K562 (cell line): ENCODE data around the gene ITGA1. TPM values are rescaled to one million over a fixed set of nuclear protein-coding genes. Genes with fewer than 3 reads are reported as not detected.

Experiments
- ATAC-seq: fragments of 200-7000 bp; cut with Tn5 transposase; 3 replicates; pipeline ENCODE4 v1.9.1; 2020; ENCODE audit warnings: moderate library complexity
- BruUV-seq: library from RNA; stranded (reverse); fragments of 400-500 nt; replicated peaks from 2 replicates; lab custom pipeline; 2021; lab: Mats Ljungman, UMichigan
- CTCF ChIA-PET: fragments of 300-600 bp; formaldehyde crosslinking; extraction: SDS; loops from one replicate; lab custom pipeline; 2021; ENCODE audit warnings: low intra/inter-chr PET ratio; lab: Yijun Ruan, JAX
- POLR2A ChIA-PET: fragments of 300-600, 350-650 bp; sonication (Branson Sonifier 250); formaldehyde crosslinking; extraction: SDS; loops from one replicate; lab custom pipeline; 2021; ENCODE audit warnings: antibody characterized with exemption, inconsistent platforms; lab: Yijun Ruan, JAX
- DNase-seq, 4 experiments: peaks; one replicate each; pipeline versions ENCODE4 v3.0.0 to v3.0.0-alpha.2; 2011 to 2018; ENCODE audit warnings: low spot score in 3 of 4, mixed read lengths in 3 of 4; ENCODE audit errors: extremely low read depth in 1 of 4
- FAIRE-seq: peaks from 2 replicates; lab custom pipeline; 2011; peaks lifted over from hg19 to GRCh38; lab: Jason Lieb, UNC
- H2AFZ ChIP-seq: 2 replicates; pipeline ENCODE4 v1.6.0; 2011; ENCODE audit warnings: low read depth, low read length, control low read depth, inconsistent platforms
- H3K27ac ChIP-seq: fragments of 200-600 bp; 3 replicates; pipeline ENCODE4 v1.8.0; 2011; ENCODE audit warnings: low read depth, mild to moderate bottlenecking, control low read depth, inconsistent platforms, low read length, moderate library complexity, mixed read lengths; ENCODE audit errors: extremely low read depth
- H3K27me3 ChIP-seq, 2 experiments: fragments of 300-600 bp in 1 of 2; 2 replicates in 1 of 2; 3 replicates in 1 of 2; pipeline versions ENCODE4 v1.6.0 to v1.8.0; 2011; ENCODE audit warnings: inconsistent platforms in 2 of 2, low read length in 2 of 2, mild to moderate bottlenecking in 1 of 2, mixed read lengths in 1 of 2, moderate library complexity in 1 of 2; ENCODE audit not compliant: control insufficient read depth in 2 of 2, insufficient read depth in 2 of 2
- H3K36me3 ChIP-seq: fragments of 300-600 bp; 3 replicates; pipeline ENCODE4 v1.8.0; 2011; ENCODE audit warnings: mild to moderate bottlenecking, low read length, inconsistent platforms; ENCODE audit not compliant: control insufficient read depth, insufficient read depth
- H3K4me1 ChIP-seq, 2 experiments: fragments of 200-600 bp in 1 of 2; replicated peaks in 1 of 2; 2 replicates in 1 of 2; 3 replicates in 1 of 2; pipeline versions ENCODE4 v1.5.1 to v1.8.0; 2011; ENCODE audit warnings: inconsistent platforms in 2 of 2, low read length in 2 of 2, mild to moderate bottlenecking in 1 of 2, mixed read lengths in 1 of 2, moderate library complexity in 1 of 2; ENCODE audit not compliant: control insufficient read depth in 2 of 2, insufficient read depth in 2 of 2
- H3K4me2 ChIP-seq: 2 replicates; pipeline ENCODE4 v1.6.1; 2011; ENCODE audit warnings: low read length, control low read depth, inconsistent platforms, mixed read lengths; ENCODE audit not compliant: insufficient read depth
- H3K4me3 ChIP-seq: fragments of 200-600 bp; sonication (generic), shearing (Covaris generic); 2 replicates; pipeline ENCODE4 v1.5.1; 2016; ENCODE audit warnings: control low read depth, inconsistent platforms
- H3K79me2 ChIP-seq: fragments of 200-600 bp; 3 replicates; pipeline ENCODE4 v1.8.0; 2011; ENCODE audit warnings: low read length, inconsistent platforms; ENCODE audit not compliant: control insufficient read depth, insufficient read depth
- H3K9ac ChIP-seq, 2 experiments: 2 replicates each; pipeline versions ENCODE4 v1.6.0 to v1.6.1; 2011; ENCODE audit warnings: low read depth in 2 of 2, low read length in 2 of 2, control low read depth in 1 of 2, inconsistent platforms in 1 of 2, mild to moderate bottlenecking in 1 of 2, mixed read lengths in 1 of 2; ENCODE audit not compliant: insufficient read depth in 1 of 2
- H3K9me1 ChIP-seq: one replicate; pipeline ENCODE4 v1.6.0; 2011; ENCODE audit warnings: inconsistent platforms, mild to moderate bottlenecking, low read length, moderate library complexity; ENCODE audit not compliant: control insufficient read depth, insufficient read depth
- H3K9me3 ChIP-seq: replicated peaks from 2 replicates; pipeline ENCODE4 v1.5.1; 2011; ENCODE audit warnings: low read depth, low read length, inconsistent platforms; ENCODE audit not compliant: control insufficient read depth, insufficient read depth
- H4K20me1 ChIP-seq: replicated peaks from 2 replicates; pipeline ENCODE4 v1.6.1; 2011; ENCODE audit warnings: low read length, inconsistent platforms, mixed read lengths; ENCODE audit not compliant: control insufficient read depth, insufficient read depth
- ILF3 ChIP-seq: fragments of 450-650 bp; IDR thresholded peaks from 2 replicates; pipeline ENCODE4 v1.6.1; 2018; ENCODE audit warnings: antibody characterized with exemption, mild to moderate bottlenecking, moderate library complexity, borderline replicate concordance
- TCF3 ChIP-seq: sonication (generic); formaldehyde crosslinking; IDR thresholded peaks from 2 replicates; pipeline ENCODE4 v1.4.0; 2020; ENCODE audit warnings: mild to moderate bottlenecking, missing genetic modification reagents
- ZNF561 ChIP-seq: fragments of 450-650 bp; formaldehyde crosslinking; conservative IDR thresholded peaks from 2 replicates; pipeline ENCODE4 v1.4.0; 2020; ENCODE audit warnings: mild to moderate bottlenecking, moderate library complexity
- WGBS: fragments of 100-300 bp; shearing (Covaris generic); methylation state at CpG from one replicate; pipeline ENCODE4 v1.1.6; 2016; ENCODE audit warnings: low coverage, mixed read lengths; ENCODE audit not compliant: insufficient coverage; ENCODE audit errors: missing lambda C conversion rate; 5-methylcytosine and 5-hydroxymethylcytosine counted together
- in situ Hi-C: fragments of 300-500 bp; cut with MboI; formaldehyde crosslinking; loops from 4 replicates; pipeline ENCODE4 v1.15.0; 2018; ENCODE audit warnings: inconsistent platforms, mixed read lengths
- intact Hi-C: fragments of 100-400 bp; cut with micrococcal nuclease; formaldehyde crosslinking; loops from 2 replicates; pipeline ENCODE4 v1.14.2; 2022
- polyA plus RNA-seq, 8 experiments: library from polyadenylated mRNA; depleted of rRNA in 4 of 8; stranded (reverse) in 5 of 8; unstranded in 3 of 8; fragments of >200 nt; fragmentation: Nextera tagmentation in 2 of 8; fragmentation: Illumina TruSeq in 1 of 8; extraction: Ambion mirVana in 2 of 8; extraction: Trizol in 1 of 8; gene quantifications; 2 replicates each; pipeline versions ENCODE4 v1.2.1 to v1.2.3, GENCODE V29; 2011 to 2014; ENCODE audit warnings: inconsistent platforms in 1 of 8, missing spikeins in 1 of 8
- total RNA-seq, 7 experiments: library from RNA; depleted of rRNA in 6 of 7; stranded (reverse); fragments of >200 nt in 6 of 7; fragmentation: Illumina TruSeq in 2 of 7; extraction: Trizol in 2 of 7; gene quantifications; 2 replicates each; pipeline versions ENCODE4 v1.2.1 to v1.2.3, GENCODE V29; 2011 to 2021; ENCODE audit warnings: low replicate concordance in 1 of 7
- TF ChIP-seq, protein P1 (sequence below), 3 experiments: IDR thresholded peaks in 2 of 3; conservative IDR thresholded peaks in 1 of 3; 2 replicates each; pipeline ENCODE4 v1.5.1; 2011 to 2012; ENCODE audit warnings: low read length in 3 of 3, mild to moderate bottlenecking in 3 of 3, control low read depth in 2 of 3, improper control_type of control experiment in 1 of 3, inconsistent platforms in 1 of 3, low read depth in 1 of 3, mixed read lengths in 1 of 3, moderate library complexity in 1 of 3; ENCODE audit not compliant: insufficient read depth in 2 of 3

Gene ITGA1
- total and polyA plus RNA-seq, 9 of the 15 experiments (the other 6 are each of a cell fraction or from before 2014, with no cell fraction given), result 0.04 to 0.22 TPM; not detected in 7

DNA sequence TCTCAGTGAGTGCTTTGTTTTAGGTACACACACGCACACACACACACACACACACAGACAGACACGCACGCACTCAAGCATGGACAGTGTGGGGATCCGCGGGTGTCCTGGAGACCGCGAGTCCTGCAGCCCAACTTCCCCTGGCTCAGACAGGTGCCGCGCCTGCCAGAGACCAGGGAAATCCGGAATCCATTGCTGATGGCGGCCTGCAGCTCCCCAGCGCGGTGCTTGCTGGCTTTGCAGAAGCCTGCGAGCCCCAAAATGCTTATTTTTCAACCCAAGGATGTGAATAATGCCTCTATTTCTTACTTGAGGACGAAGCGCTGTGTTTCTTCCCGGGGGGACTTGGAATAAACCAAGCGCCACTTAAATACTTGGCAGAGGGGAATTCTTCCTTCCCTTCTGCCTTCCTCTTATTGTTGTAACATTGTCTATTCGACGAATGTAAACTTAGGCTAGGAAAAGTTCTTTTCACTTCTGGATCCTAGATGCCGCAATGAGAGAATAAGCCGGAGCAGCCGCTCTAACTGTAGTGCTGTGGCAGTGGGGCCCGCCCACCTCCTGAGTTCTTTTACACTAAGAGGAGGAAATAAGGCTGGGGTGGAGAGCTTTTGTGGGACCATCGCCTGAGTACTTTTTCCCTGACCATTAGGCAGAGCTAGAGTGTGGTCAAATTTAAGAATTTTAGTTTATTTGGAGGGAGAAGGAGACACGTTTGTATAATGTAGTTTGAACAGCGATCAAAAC lies 202.2 kb downstream of the ITGA1 start:
- no peaks in the 10 kb centered on the region for H4K20me1 ChIP-seq
- peaks cover 17 to 21% of the 10 kb centered on the region in 2 experiments; a peak in 4 of 5 replicates for H3K27me3 ChIP-seq
- H3K4me1 ChIP-seq, result peaks cover 0 to 14% of the 10 kb centered on the region in 2 experiments; a peak in 2 of 5 replicates
- intact Hi-C loops, result no loop called here
- no peak overlapping the region for H3K27ac ChIP-seq
- H3K9ac ChIP-seq, result peak overlapping the region in 1 of 2 experiments; percentile 73; a peak in 2 of 4 replicates
- FAIRE-seq, result no peak
- no peak for DNase-seq
- no peak overlapping the region for H3K4me3 ChIP-seq
- TF ChIP-seq, protein P1, sequence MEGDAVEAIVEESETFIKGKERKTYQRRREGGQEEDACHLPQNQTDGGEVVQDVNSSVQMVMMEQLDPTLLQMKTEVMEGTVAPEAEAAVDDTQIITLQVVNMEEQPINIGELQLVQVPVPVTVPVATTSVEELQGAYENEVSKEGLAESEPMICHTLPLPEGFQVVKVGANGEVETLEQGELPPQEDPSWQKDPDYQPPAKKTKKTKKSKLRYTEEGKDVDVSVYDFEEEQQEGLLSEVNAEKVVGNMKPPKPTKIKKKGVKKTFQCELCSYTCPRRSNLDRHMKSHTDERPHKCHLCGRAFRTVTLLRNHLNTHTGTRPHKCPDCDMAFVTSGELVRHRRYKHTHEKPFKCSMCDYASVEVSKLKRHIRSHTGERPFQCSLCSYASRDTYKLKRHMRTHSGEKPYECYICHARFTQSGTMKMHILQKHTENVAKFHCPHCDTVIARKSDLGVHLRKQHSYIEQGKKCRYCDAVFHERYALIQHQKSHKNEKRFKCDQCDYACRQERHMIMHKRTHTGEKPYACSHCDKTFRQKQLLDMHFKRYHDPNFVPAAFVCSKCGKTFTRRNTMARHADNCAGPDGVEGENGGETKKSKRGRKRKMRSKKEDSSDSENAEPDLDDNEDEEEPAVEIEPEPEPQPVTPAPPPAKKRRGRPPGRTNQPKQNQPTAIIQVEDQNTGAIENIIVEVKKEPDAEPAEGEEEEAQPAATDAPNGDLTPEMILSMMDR (IDR thresholded peaks at IDR 0.05 in 2 of 3, conservative IDR thresholded peaks at IDR 0.05 in 1 of 3; ENCODE audit: insufficient read depth in 2 of 3, low read depth in 1 of 3, low read length in 3 of 3), result 0 out of 6 replicates have a peak, but pooled peaks of 1 of the 3 experiments have one; percentile 4
- TF ChIP-seq ZNF561 (CRISPR knock-in tag) (no peak), TCF3 (no peak), ILF3 (no peak)
- peak overlapping the region; percentile 65 for H3K4me2 ChIP-seq
- H2AFZ ChIP-seq, result peak overlapping the region; percentile 64
- 15% methylated on average over 27 of the region's 27 CpGs for WGBS
- no TSS peak for BruUV-seq
- H3K79me2 ChIP-seq, result no peaks in the 10 kb centered on the region
- H3K9me3 ChIP-seq, result no peaks in the 10 kb centered on the region
- H3K36me3 ChIP-seq, result no peaks in the 10 kb centered on the region
- ATAC-seq, result peak; percentile 56
- CTCF ChIA-PET, result no interaction called here
- no peaks in the 10 kb centered on the region for H3K9me1 ChIP-seq
- in situ Hi-C loops, result no loop called here
- POLR2A ChIA-PET, result no interaction called here
